ENCODE measurements around the gene ARHGEF7. TPM values are rescaled to one million over a fixed set of nuclear protein-coding genes. Genes with fewer than 3 reads are reported as not detected.

ARHGEF7 gene
- polyA plus RNA-seq, 1 donor (not counting 4 experiments of a cell fraction or from before 2014, with no cell fraction given): 25.2 TPM

GRCh38 chr13:111263566-111263965 is 148.5 kb downstream of the ARHGEF7 start:
- Histone ChIP-seq H3K4me1 (ENCODE audit: control insufficient read depth, extremely low read depth, insufficient read depth, low read length) (no peaks in the 10 kb centered on the region), H3K27me3 (ENCODE audit: control insufficient read depth, extremely low read depth, insufficient read depth, low read length) (no peaks in the 10 kb centered on the region), H3K9me3 (ENCODE audit: control insufficient read depth, low read depth, low read length) (no peaks in the 10 kb centered on the region), H3K4me3 (ENCODE audit: control insufficient read depth in 2 of 3, extremely low read depth in 1 of 3, insufficient read depth in 2 of 3, low read depth in 1 of 3, low read length in 3 of 3) (no peak overlapping the region), H3K9ac (ENCODE audit: control insufficient read depth, extremely low read depth, insufficient read depth, low read length) (no peak overlapping the region), H3K9me1 (ENCODE audit: control insufficient read depth, extremely low read depth, insufficient read depth, low read length) (no peaks in the 10 kb centered on the region), H4K20me1 (ENCODE audit: control insufficient read depth, extremely low read depth, insufficient read depth, low read length) (peaks cover 7% of the 10 kb centered on the region), H3K27ac (ENCODE audit: control insufficient read depth, insufficient read depth, low read length) (no peak overlapping the region), H2AFZ (ENCODE audit: control insufficient read depth, low read length) (no peak overlapping the region), H3K79me2 (ENCODE audit: control insufficient read depth, insufficient read depth, low read length) (peaks cover 2% of the 10 kb centered on the region), H3K4me2 (ENCODE audit: control insufficient read depth, extremely low read depth, insufficient read depth, low read depth, low read length) (no peak overlapping the region), H3K36me3 (ENCODE audit: control insufficient read depth in 2 of 2, extremely low read depth in 1 of 2, insufficient read depth in 2 of 2, low read length in 2 of 2) (peaks cover 4 to 11% of the 10 kb centered on the region in 2 experiments)
- TF ChIP-seq CTCF (optimal IDR thresholded peaks at IDR 0.05 in 1 of 3, IDR thresholded peaks at IDR 0.05 in 1 of 3, conservative IDR thresholded peaks at IDR 0.05 in 1 of 3; ENCODE audit: extremely low read depth in 1 of 3, insufficient read depth in 2 of 3, low read length in 3 of 3) (no peak), EZH2 (IDR thresholded peaks at IDR 0.05; ENCODE audit: low read length) (no peak)
- dilution Hi-C loops (cut with MboI; ENCODE audit: extremely low pct_ligation_motif_present, low sequenced_read_pairs): no loop called here
- DNase-seq (ENCODE audit: low read depth, low spot score) (no peak), FAIRE-seq (no peak)

GRCh38 chr13:111265006-111265700 is 150.0 kb downstream of the ARHGEF7 start:
- FAIRE-seq: no peak
- no peaks in the 10 kb centered on the region for H3K9me3 ChIP-seq (ENCODE audit: control insufficient read depth, low read depth, low read length)
- no peak overlapping the region for H3K4me3 ChIP-seq (ENCODE audit: control insufficient read depth in 2 of 3, extremely low read depth in 1 of 3, insufficient read depth in 2 of 3, low read depth in 1 of 3, low read length in 3 of 3)
- H3K4me2 ChIP-seq (ENCODE audit: control insufficient read depth, extremely low read depth, insufficient read depth, low read depth, low read length): no peak overlapping the region
- no peaks in the 10 kb centered on the region for H3K27me3 ChIP-seq (ENCODE audit: control insufficient read depth, extremely low read depth, insufficient read depth, low read length)
- H2AFZ ChIP-seq (ENCODE audit: control insufficient read depth, low read length): no peak overlapping the region
- H4K20me1 ChIP-seq (ENCODE audit: control insufficient read depth, extremely low read depth, insufficient read depth, low read length): peaks cover 7% of the 10 kb centered on the region
- H3K4me1 ChIP-seq (ENCODE audit: control insufficient read depth, extremely low read depth, insufficient read depth, low read length): no peaks in the 10 kb centered on the region
- H3K9ac ChIP-seq (ENCODE audit: control insufficient read depth, extremely low read depth, insufficient read depth, low read length): no peak overlapping the region
- TF ChIP-seq CTCF (optimal IDR thresholded peaks at IDR 0.05 in 1 of 3, IDR thresholded peaks at IDR 0.05 in 1 of 3, conservative IDR thresholded peaks at IDR 0.05 in 1 of 3; ENCODE audit: extremely low read depth in 1 of 3, insufficient read depth in 2 of 3, low read length in 3 of 3) (no peak), EZH2 (IDR thresholded peaks at IDR 0.05; ENCODE audit: low read length) (no peak)
- H3K36me3 ChIP-seq (ENCODE audit: control insufficient read depth in 2 of 2, extremely low read depth in 1 of 2, insufficient read depth in 2 of 2, low read length in 2 of 2): peaks cover 4 to 15% of the 10 kb centered on the region in 2 experiments
- no peak for DNase-seq (ENCODE audit: low read depth, low spot score)
- dilution Hi-C loops (cut with MboI; ENCODE audit: extremely low pct_ligation_motif_present, low sequenced_read_pairs): no loop called here
- peaks cover 2% of the 10 kb centered on the region for H3K79me2 ChIP-seq (ENCODE audit: control insufficient read depth, insufficient read depth, low read length)
- H3K27ac ChIP-seq (ENCODE audit: control insufficient read depth, insufficient read depth, low read length): no peak overlapping the region
- H3K9me1 ChIP-seq (ENCODE audit: control insufficient read depth, extremely low read depth, insufficient read depth, low read length): no peaks in the 10 kb centered on the region
